ENCODE data around the gene ARAF.
"Not testable (repeated sequence)": the region's sequence is repeated elsewhere in the genome, so short reads cannot be mapped to it uniquely, and the experiment has no call there.

The ARAF gene
- total RNA-seq = 73.1 to 102 (median 95.0) reads per million in 3 experiments

DNA sequence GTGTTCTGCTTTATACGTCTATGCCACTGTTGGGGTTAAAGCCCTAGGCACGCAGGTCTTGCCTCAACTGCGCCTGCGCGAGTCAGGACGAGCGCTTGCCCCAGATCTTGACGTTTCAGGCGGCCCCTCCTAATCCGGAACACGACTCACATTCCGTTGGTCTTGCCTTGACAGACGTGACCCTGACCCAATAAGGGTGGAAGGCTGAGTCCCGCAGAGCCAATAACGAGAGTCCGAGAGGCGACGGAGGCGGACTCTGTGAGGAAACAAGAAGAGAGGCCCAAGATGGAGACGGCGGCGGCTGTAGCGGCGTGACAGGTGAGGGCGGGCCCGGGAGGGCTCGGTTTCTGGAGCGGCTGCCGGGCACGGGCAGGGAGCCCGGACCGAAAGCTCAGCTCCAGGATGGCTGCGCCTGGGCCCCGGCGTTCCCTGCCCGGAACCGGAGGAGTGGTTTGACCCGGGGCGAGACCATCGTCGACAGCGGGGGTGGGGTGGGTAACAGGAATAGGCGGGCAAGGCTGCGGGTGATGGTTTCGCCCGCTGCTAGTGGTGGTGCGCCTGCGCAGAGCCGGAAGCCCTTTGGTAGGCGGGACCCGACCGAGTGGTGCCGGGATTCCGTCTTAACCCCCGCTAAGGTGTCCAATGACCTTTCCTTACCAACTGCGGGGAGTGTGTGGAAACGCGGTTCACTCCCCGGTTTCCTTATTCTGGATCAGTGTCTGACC is at the start of gene ARAF:
ARAF (plus strand) TSS at position 272 of the 725 bp plus-strand sequence. CDS start 1,763 bp downstream, outside the sequence.
- peak; percentile 97 for DNase-seq

DNA sequence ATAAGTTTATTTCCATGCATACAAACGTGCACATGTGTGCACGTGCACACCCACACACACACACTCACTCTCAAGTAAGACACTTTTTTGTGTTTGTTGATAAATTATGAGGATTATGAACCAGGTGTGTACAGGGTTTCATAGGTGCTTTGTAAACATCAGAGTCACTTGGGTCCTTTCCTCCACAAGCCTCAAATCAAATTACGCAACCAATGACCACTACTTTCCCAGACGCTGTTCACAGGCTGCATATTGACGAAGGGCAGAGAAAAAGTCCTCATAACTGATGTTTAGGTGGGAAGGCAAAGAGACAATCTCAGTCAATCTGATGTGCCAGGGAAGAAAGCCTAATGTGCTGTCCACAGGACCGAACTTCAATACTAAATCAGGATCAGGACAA is 48.6 kb upstream of the ARAF start:
- DNase-seq = not testable (repeated sequence)

- DNase-seq = not testable (repeated sequence)
These were observed 47.7 kb upstream of the ARAF start for GRCh38 chrX:47513034-47513965.

- no peak for DNase-seq
These were observed 46.3 kb upstream of the ARAF start for GRCh38 chrX:47514533-47515235.

DNA sequence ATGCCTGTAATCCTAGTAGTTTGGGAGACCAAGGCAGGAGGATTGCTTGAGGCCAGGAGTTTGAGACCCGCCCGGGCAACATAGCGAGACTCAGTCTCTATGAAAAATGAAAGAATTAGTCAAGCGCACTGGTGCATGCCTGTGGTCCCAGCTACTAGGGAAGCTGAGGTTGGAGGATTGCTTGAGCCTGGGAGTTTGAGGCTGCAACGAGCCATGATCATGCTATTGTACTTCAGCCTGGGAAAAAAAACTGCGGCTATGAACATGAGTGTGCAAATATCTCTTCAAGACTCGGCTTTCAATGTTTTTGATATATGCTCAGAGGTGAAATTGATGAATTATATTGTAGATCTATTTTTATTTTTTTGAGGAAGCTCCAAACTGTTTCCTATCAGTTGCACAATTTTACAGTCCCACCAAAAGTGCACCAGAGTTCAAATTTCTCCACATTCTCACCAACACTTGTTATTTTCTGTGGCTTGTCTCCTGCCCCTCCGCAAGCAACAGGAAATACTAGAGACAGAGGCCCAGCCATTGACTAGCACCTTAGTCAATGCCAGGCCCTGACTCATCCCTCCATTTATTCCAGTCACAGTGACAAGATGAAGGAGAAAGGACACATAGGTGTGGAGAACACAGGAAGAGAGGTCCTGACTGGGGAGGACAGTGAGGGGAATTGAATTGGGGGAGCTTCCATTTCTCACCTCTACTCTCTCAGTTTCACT is 44.9 kb upstream of the ARAF start:
- no peak for DNase-seq

DNA sequence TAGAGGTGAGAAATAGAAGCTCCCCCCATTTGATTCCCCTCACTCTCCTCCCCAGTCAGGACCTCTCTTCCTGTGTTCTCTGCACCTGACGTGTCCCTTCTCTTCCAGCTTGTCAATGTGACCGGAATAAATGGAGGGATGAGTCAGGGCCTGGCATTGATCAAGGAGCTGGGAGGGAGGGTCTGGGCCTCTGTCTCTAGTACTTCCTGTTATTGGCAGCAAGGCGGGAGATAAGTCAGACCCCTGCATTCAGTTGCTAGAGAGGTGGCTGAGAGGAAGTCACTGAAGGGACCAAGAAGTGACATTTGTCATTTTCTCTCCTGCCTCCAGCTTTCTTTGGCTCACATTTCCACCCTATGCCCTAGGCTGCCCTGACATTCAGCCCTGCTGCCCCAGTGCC is 42.9 kb upstream of the ARAF start:
- DNase-seq = no peak

- DNase-seq = peak; percentile 62
These were observed 37.7 kb upstream of the ARAF start for GRCh38 chrX:47523297-47523696.

DNA sequence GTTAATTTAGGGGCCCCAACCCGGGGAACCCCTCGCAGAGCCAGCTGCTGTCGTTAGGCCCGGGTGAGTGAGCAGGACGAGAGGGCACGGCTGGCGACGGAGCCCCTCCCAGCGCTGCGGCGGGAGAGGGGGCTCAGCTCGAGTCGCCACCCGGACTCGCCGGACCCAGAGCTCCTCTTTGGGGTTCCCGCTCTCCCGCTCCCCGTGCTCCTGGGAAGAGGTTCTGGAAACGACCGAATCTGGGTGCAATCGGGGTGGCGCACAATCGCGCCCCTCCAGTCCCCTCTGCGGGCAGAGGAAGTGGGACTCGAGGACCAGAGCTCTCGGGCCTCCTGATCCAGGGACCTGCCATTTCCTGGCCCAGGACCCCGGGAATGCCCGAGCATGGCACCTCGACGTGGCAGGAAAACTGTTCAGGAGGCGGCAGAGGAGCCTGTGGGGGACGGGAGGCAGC is 37.3 kb upstream of the ARAF start:
- DNase-seq = no peak

DNA sequence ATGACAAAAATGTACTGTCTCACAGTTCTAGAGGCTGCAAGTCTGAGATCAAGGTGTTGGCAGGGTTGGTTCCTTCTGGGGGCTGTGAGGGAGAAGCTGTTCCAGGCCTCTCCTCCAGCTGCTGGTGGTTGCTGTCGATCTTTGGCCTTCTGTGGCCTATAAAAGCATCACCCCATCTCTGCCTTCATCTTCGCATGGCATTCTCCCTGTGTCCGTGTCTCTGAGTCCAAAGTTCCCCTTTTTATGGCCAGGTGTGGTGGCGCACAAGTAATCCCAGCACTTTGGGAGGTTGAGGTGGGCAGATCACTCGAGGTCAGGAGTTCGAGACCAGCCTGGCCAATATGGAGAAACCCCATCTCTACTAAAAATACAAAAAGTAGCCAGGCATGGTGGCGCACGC is 31.5 kb upstream of the ARAF start:
- DNase-seq = no peak

DNA sequence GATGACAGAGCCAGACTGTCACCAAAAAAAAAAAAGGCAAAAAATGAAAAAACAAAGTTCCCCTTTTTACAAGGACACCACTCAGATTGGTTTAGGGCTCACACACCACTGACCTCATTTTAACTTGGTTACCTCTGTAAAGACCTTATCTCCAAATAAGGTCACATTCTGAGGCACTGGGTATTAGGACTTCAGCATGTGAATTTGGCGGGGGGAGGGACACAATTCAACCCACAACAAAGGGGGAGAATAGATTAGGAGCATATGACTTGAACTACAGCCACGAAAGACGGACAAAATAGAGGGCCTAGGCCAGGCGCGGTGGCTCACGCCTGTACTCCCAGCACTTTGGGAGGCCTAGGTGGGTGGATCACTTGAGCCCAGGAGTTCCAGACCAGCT is 31.0 kb upstream of the ARAF start:
- no peak for DNase-seq

DNA sequence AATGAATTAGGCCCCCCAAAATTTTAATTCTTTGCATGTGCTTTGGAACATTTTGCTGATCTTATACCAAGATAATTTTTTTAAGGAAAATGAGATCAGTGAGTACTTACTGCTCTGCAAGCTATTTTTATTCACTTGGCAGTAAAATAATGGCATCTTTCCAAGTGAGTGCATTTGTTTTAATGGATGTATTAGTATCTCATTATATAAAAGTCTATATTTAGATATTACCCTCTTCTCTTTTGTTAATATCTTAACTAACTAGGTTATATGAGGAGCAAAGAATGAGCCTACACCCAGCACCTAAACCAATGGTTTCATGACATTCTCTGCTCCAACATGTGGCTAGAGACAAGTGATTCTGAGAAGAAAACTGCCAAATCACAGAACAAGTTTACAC is 21.1 kb upstream of the ARAF start:
- no peak for DNase-seq

DNA sequence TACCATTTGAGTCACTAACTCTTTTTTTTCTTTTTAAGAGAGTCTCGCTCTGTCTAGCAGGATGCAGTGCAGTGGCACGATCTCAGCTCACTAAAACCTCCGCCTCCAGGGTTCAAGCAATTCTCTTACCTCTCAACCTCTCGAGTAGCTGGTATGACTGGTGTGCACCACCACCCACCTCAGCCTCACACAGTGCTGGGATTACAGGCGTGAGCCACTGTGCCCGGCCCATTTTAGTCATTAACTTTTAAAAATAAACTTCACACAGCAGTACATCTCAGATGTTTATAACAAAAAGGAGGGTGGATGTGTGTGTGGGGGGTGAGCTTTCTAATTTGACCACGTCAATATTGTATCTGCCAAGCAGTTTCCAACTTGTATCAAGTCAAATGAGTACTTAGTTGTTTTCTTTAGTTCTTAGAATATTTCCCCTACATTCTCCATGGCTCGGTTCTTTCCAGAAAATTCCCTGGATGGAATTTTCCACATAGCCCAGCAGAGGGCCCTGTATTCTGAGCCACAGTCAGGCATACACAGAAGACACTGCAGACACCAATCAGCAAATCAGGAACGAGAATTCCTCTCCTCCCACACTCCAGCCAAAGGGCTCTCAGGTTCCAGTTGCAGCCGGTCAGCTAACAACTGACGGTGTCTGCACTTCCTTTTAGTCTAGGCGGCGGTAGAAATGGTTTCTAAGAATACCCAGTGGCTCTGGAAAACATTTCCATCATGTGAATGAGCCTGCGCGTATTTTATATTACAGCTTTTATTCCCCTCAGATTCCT is 20.1 kb upstream of the ARAF start:
- DNase-seq = no peak

GRCh38 chrX:47543496-47543895 is 17.5 kb upstream of the ARAF start:
- no peak for DNase-seq

DNA sequence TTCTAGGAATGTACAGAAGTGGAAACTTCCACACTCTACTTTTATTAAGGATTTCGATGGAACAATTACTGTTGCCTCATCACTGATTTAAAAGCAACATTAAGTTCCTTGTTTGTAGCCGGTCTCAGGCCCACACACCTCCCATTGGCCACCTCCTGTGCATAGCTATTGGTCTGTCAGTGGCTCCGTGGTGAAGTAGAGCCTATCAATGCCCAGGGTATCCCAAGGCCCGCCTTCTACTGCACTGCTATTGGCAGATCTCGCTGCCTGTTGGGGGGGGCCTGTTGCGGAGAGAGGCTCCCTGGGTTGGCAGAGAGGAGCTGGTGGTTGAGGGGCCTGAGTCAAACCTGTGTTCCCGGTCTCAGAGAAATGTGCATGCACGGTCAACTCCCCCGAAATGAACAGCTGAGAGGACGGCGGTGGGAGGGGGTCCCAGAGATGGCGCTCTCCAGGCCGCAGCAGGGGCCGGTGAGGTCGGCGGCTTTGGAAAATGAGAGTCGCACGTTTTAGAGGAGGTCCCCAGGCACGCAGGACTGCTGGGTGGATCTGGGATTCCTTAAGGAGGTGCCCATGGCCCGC is 4.9 kb upstream of the ARAF start:
- peak; percentile 83 for DNase-seq

GRCh38 chrX:47558436-47558835 is 2.6 kb upstream of the ARAF start:
- no peak for DNase-seq

- no peak for DNase-seq
These were observed 649 bp upstream of the ARAF start for GRCh38 chrX:47560179-47560933.

DNA sequence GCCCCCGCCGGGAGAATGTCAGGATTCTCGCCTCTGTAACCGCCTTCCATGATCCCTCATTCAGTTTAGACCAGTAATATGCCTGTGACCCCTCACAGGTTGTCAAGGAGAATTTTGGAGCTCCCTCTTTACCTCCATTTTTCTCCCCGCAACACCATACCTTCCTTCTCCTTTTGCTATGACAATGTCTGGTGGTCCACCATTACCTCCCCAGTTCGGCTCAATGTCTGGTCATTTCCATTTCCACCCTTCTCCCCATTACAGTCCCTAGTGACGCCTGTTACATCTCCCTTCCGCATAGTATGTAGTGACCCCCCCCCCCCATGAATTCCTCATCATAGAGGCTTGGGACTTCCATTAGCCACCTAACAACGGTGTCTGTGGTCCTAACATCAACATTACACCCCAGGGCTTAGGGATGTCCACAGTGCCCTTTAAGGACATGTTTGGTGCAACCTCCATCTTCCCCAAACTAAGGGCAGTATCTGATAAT is 700 bp downstream of the ARAF start:
- no peak for DNase-seq

- DNase-seq = no peak
These were observed 1.7 kb downstream of the ARAF start for GRCh38 chrX:47562615-47563243.

DNA sequence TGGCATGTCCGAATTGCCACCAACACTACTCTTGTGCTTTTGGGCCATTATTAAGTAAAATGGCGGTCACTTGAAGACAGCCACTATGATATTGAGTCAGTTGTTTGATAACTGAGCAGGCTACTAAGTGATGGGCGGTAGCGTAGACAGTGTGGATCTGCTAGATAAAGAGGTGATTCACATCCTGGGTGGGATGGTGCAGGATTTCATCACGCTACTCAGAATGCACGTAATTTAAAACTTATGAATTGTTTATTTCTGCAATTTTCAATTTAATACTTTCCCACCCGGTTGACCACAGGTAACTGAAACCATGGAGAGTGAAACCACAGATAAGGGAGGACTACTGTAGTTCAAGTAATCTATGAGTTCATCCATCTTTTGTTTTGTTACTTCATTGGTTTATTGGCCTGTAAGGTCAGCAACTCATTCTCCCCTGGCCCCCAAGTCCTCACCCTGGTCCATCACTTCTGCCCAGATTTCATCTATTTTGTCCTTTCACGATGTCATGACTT is 2.9 kb downstream of the ARAF start:
- no peak for DNase-seq

Data from central memory CD4-positive, alpha-beta T cell (primary cell).